RWPE2 (cell line): ENCODE data around the gene CISD2.
"Not testable (repeated sequence)": the region's sequence is repeated elsewhere in the genome, so short reads cannot be mapped to it uniquely, and the experiment has no call there.

Experiments
- ATAC-seq: fragments of 200-7000 bp; cut with Tn5 transposase; 3 replicates; pipeline ENCODE4 v1.9.1; 2021; ENCODE audit warnings: low read depth
- DNase-seq: peaks from one replicate; pipeline ENCODE4 v3.0.0-alpha.2; 2020; ENCODE audit warnings: low spot score
- H3K27ac ChIP-seq: fragments of 450-650 bp; 2 replicates; pipeline ENCODE4 v1.5.1; 2017; ENCODE audit warnings: mild to moderate bottlenecking; ENCODE audit not compliant: poor library complexity, severe bottlenecking
- H3K27me3 ChIP-seq: fragments of 250-450 bp; sonication (Bioruptor Pico); 2 replicates; pipeline ENCODE4 v1.5.1; 2021; ENCODE audit warnings: mild to moderate bottlenecking, moderate library complexity; ENCODE audit not compliant: insufficient read depth, poor library complexity, severe bottlenecking
- H3K36me3 ChIP-seq: fragments of 250-450 bp; sonication (Bioruptor Pico); 2 replicates; pipeline ENCODE4 v1.5.1; 2020; ENCODE audit warnings: low read depth, mild to moderate bottlenecking, moderate library complexity
- H3K4me1 ChIP-seq: fragments of 250-450 bp; sonication (Bioruptor Pico); 2 replicates; pipeline ENCODE4 v1.5.1; 2021; ENCODE audit warnings: mild to moderate bottlenecking, moderate library complexity; ENCODE audit not compliant: insufficient read depth, poor library complexity, severe bottlenecking
- H3K4me3 ChIP-seq: fragments of 250-450 bp; sonication (Bioruptor Pico); 2 replicates; pipeline ENCODE4 v1.5.1; 2021; ENCODE audit warnings: mild to moderate bottlenecking, moderate library complexity; ENCODE audit not compliant: severe bottlenecking
- H3K9me3 ChIP-seq: fragments of 250-450 bp; sonication (Bioruptor Pico); 2 replicates; pipeline ENCODE4 v1.5.1; 2021; ENCODE audit warnings: mild to moderate bottlenecking, moderate library complexity; ENCODE audit not compliant: severe bottlenecking
- CTCF ChIP-seq: fragments of 450-650 bp; IDR thresholded peaks from one replicate; pipeline ENCODE4 v1.5.1; 2017; ENCODE audit warnings: mild to moderate bottlenecking, moderate library complexity; ENCODE audit not compliant: poor library complexity, severe bottlenecking

Gene CISD2

GRCh38 chr4:102871772-102872171 is 3.0 kb downstream of the CISD2 start:
- no peaks in the 10 kb centered on the region for H3K9me3 ChIP-seq
- ATAC-seq, result no peak
- H3K36me3 ChIP-seq, result peaks cover 48% of the 10 kb centered on the region
- no peaks in the 10 kb centered on the region for H3K27me3 ChIP-seq
- TF ChIP-seq CTCF, result no peak
- H3K4me1 ChIP-seq, result peaks cover 21% of the 10 kb centered on the region
- no peak for DNase-seq
- H3K4me3 ChIP-seq, result no peak overlapping the region
- no peak overlapping the region for H3K27ac ChIP-seq

- H3K9me3 ChIP-seq, result not testable (repeated sequence)
These were observed 8.8 kb downstream of the CISD2 start for GRCh38 chr4:102877477-102878106.

GRCh38 chr4:102878349-102878748 is 9.6 kb downstream of the CISD2 start:
- not testable (repeated sequence) for H3K4me3 ChIP-seq, H3K9me3 ChIP-seq, DNase-seq, H3K27me3 ChIP-seq, ATAC-seq, H3K27ac ChIP-seq, H3K4me1 ChIP-seq
- peaks cover 29% of the 10 kb centered on the region for H3K36me3 ChIP-seq

More at GRCh38 chr4:102877477-102878106, 8.8 kb downstream of the CISD2 start:
- H3K27me3 ChIP-seq, ATAC-seq, H3K4me3 ChIP-seq, H3K4me1 ChIP-seq, DNase-seq, H3K27ac ChIP-seq: not testable (repeated sequence)
- peaks cover 35% of the 10 kb centered on the region for H3K36me3 ChIP-seq

DNA sequence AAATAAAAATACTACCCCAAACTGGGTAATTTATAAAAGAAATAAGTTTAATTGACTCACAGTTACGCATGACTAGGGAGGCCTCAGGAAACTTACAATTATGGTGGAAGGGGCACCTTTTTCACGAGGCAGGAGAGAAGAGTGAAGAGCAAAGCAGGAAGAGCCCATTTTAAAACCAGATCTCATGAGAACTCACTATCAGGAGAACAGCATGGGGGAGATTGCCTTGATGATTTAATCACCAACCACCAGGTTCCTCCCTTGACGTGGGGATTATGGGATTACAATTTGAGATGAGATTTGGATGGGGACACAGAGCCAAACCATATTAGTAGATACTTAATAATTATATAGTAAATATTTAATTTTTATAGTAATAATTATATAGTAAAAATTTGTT is 10.1 kb downstream of the CISD2 start:
- peaks cover 32% of the 10 kb centered on the region for H3K36me3 ChIP-seq
- H3K4me3 ChIP-seq, result no peak overlapping the region
- DNase-seq, result no peak
- H3K4me1 ChIP-seq, result no peaks in the 10 kb centered on the region
- ATAC-seq, result no peak
- H3K27me3 ChIP-seq, result no peaks in the 10 kb centered on the region
- no peak for TF ChIP-seq CTCF
- H3K27ac ChIP-seq, result no peak overlapping the region
- H3K9me3 ChIP-seq, result peaks cover 4% of the 10 kb centered on the region

- Histone ChIP-seq H3K4me1 (no peaks in the 10 kb centered on the region), H3K4me3 (no peak overlapping the region), H3K27ac (no peak overlapping the region), H3K36me3 (peaks cover 32% of the 10 kb centered on the region), H3K9me3 (peaks cover 4% of the 10 kb centered on the region), H3K27me3 (no peaks in the 10 kb centered on the region)
- ATAC-seq, result no peak
- no peak for DNase-seq
- TF ChIP-seq CTCF, result no peak
These were observed 12.6 kb downstream of the CISD2 start for GRCh38 chr4:102881343-102881742.

GRCh38 chr4:102883278-102883677 is 14.5 kb downstream of the CISD2 start:
- Histone ChIP-seq H3K27ac (no peak overlapping the region), H3K9me3 (no peaks in the 10 kb centered on the region), H3K4me3 (no peak overlapping the region), H3K27me3 (no peaks in the 10 kb centered on the region), H3K4me1 (no peaks in the 10 kb centered on the region), H3K36me3 (peaks cover 31% of the 10 kb centered on the region)
- DNase-seq (no peak), ATAC-seq (no peak)
- TF ChIP-seq CTCF, result no peak

DNA sequence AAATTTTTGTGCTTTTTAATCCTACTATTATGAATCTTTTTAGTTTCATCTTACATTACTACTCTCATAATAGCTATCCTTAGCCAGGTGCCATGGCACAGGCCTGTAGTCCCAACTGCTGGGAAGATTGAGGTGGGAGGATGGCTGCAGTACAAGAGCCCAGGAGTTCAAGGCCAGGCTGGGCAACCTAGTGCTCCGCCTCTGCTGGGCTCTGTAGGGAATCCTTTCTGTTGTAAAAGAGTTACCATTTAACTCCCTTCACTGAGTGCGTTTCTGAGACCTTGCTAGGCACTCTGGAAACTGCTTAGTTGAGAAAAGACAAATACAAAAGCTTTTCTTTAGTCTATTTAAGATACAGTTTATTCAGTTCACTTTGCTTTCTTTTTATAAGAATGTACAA is 19.8 kb downstream of the CISD2 start:
- H3K27me3 ChIP-seq, ATAC-seq, H3K27ac ChIP-seq, H3K9me3 ChIP-seq, H3K4me1 ChIP-seq, DNase-seq, H3K4me3 ChIP-seq: not testable (repeated sequence)
- peaks cover 25% of the 10 kb centered on the region for H3K36me3 ChIP-seq

DNA sequence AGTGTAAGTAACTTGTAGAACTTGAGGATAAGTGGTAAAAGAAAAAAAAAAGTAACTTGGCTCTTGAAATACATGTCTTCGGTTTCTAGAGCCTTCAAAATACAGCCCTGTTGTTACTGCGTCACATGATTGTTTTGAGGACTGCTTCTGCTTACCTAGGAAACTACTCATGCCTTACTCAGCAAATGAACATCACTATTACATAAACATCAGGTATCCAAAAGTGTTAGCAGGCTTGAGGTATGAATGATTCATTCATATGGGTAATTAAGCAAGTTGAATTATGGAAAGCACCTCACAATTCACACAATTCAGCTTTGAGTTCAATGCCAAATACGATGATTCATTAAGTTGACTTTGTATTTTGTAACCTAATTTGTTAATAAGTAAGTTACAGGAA is 21.1 kb downstream of the CISD2 start:
- not testable (repeated sequence) for H3K4me1 ChIP-seq, H3K27ac ChIP-seq, H3K4me3 ChIP-seq, DNase-seq, ATAC-seq, H3K9me3 ChIP-seq, H3K27me3 ChIP-seq
- peaks cover 18% of the 10 kb centered on the region for H3K36me3 ChIP-seq
